Measurements from ENCODE around the gene MAP2K6.

MAP2K6 gene

DNA sequence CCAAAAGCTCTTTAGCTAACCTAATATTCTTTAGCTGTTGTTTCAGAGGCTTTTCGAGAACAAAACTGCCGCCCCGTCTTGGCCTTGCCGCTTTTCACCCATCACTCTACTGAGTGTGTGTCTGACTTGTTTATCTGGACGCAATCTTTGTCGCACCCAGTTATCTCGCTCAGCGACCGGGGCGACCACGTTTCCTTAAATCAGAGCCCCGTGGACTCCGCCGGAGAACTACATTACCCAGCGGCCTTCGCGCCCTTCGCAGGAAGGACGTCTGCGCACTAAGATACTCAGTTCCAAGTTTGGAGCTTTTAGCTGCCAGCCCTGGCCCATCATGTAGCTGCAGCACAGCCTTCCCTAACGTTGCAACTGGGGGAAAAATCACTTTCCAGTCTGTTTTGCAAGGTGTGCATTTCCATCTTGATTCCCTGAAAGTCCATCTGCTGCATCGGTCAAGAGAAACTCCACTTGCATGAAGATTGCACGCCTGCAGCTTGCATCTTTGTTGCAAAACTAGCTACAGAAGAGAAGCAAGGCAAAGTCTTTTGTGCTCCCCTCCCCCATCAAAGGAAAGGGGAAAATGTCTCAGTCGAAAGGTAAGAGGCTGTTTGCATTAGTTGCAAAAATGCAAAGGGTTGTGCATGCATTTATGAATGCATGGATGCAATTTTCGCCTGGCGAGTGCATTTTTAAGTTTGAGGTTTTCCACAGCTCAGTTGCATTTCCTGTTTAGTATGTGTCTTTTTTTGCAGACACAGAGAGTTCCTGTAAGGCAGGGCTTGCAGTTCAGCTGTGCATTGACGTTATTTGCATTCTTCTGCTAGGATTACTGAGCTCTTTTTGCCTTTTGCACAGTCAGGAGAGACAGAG, at the start of gene MAP2K6:
MAP2K6 (plus strand) TSS at position 290 of the 867 bp plus-strand sequence; CDS start at position 578, 288 bp downstream.
- DNase-seq: peak; percentile 70

- DNase-seq: no peak
These were observed 47.2 kb upstream of the MAP2K6 start for GRCh38 chr17:69367298-69367697.

DNA sequence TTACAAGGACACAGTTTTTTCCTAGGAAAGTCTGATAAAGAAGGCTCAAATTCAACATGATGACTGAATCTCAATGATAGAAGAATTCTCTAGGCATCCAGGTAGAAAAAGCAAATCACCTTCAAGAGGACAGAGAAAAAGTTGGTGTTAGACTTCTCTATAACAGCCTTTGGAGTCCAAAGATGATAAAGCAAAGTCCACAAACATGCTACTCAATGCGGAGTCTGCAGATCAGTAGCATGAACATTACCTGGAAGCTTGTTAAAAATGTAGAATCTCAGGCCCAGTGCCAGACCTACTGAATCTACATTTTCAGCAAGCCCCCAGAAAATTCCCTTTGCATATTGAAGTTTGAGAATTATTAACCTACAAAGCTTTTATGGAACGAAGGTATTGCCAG, 41.4 kb upstream of the MAP2K6 start:
- no peak for DNase-seq

DNA sequence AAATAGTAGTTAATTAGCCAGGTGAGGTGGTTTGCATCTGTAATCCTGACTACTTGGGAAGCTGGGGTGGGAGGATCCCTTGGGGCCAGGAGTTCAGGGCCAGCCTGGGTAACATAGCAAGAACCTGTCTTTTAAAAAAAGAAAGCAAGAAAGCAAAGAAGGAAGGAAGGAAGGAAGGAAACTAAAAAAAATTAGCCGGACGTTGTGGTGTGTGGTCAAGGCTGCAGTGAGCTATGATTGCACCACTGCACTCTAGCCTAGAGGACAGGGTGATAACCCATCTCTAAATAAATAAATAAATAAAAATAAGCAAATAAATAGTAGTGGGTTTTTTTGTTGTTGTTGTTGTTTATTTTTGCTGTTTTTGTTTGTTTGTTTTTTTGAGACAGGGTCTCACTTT, 39.3 kb upstream of the MAP2K6 start:
- no peak for DNase-seq

- DNase-seq: no peak
These were observed 25.6 kb upstream of the MAP2K6 start for GRCh38 chr17:69388822-69389442.

DNA sequence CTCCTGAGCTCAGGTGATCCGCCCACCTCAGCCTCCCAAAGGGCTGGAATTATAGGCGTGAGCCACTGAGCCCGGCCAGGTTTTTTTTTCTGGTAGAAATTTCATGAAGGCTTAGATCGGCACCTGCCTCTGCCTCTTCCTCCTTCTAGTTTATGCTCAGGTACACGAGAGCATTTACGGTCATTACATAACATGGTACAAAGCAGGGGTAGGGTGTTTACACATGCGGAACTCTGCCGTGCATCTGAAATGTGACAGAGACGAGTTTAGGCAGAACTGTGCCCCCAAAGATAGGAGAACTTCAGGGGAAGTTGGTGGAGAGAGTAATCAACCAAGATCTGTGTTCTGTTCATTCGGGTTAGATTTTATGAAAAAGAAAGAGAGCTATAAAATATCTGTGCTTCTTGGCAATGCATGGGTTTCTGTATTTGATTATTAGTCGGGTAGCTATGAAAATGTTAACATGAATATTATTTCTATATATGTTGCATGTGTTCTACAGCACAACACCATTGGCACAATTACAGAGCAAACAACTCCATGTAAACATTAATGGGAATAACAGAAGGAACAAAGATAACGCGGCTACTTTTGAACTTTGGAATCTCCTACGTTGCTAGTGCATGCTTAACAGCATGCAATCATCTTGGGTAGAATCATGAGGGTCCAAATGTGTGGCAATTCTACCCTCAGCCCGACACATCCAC, 23.5 kb upstream of the MAP2K6 start:
- no peak for DNase-seq

GRCh38 chr17:69401251-69401650, 13.2 kb upstream of the MAP2K6 start:
- DNase-seq: no peak

DNA sequence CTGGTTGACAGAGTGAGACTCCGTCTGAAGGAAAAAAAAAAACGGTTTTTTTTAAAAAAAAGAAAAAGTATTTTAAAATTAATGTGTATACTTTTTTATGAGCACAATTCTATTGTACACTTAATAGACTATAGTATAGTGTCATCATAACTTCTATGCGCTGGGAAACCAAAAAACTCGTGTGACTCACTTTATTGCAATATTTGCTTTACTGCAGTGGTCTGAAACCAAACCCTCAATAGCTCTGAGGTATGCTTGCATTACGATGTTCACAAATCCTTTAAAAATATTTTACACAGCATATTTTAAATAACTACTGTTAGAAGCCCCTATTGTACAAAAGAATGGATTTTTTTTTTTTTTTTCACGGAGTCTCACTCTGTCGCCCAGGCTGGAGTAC, 12.4 kb upstream of the MAP2K6 start:
- DNase-seq: no peak

GRCh38 chr17:69404399-69404798, 10.1 kb upstream of the MAP2K6 start:
- no peak for DNase-seq

GRCh38 chr17:69405096-69405495, 9.4 kb upstream of the MAP2K6 start:
- DNase-seq: no peak

DNA sequence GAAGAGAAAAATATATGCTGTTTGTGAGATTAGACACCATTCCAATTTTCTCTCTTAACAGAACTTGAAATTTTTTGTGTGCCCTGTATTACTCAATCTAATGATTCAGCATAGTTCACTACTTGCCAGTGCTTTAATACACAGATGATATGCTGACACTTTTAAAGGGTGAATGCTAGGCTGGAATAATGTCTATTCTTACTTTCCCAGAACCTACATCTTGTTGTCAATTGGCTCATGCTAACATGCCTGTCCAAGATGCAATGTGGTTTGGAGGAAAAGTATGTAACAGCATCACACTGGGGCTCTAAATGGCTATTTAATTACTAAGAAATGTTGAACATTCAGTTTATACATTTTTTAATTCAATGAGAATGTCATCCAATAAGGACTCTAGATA, 7.6 kb upstream of the MAP2K6 start:
- DNase-seq: no peak

DNA sequence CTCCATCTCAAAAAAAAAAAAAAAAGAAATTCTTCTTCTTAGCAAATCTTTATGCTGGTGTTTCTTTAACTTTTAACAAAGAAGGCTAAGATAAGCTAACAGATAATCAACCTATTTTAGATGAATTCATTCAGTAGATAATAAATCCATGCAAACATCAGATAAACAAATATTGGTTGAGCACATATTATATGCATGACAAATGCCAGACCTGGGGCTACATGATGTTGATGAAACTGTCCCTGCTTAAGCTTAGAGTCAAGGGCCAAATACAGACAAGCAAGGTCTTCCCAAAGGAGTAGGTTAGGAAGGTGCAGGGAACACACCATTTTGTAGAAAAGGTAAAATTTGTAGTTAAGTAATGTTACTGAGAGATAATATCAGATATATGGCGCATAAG, 6.7 kb upstream of the MAP2K6 start:
- no peak for DNase-seq

- DNase-seq: no peak
These were observed 3.8 kb upstream of the MAP2K6 start for GRCh38 chr17:69410671-69411070.

- no peak for DNase-seq
These were observed 2.7 kb upstream of the MAP2K6 start for GRCh38 chr17:69411766-69412165.

- DNase-seq: no peak
These were observed 2.2 kb upstream of the MAP2K6 start for GRCh38 chr17:69412251-69412671.

- no peak for DNase-seq
These were observed 934 bp downstream of the MAP2K6 start for GRCh38 chr17:69415431-69415830.

- DNase-seq: peak; percentile 16
These were observed 3.3 kb downstream of the MAP2K6 start for GRCh38 chr17:69417545-69418483.

GRCh38 chr17:69418535-69418934, 4.0 kb downstream of the MAP2K6 start:
- no peak for DNase-seq

DNA sequence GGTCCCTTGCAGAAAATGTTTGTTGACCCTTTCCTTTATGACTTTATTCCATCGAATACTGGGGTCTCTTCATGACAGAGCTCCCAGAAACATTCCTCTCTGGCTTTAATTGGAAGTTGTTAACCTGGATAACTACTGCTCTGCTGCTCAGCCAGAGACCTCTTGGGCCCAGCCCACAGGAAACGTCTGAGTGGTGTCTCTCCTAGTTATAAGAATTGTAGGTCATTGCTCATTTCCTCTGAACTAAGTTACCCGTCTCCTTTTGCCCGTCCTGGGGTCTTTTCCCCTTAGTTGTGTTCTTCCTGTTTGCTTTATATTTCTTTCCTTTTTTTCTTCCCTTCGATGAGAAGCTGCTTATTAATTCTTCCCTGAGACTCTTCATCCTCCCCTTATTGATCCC, 9.0 kb downstream of the MAP2K6 start:
- DNase-seq: no peak

GRCh38 chr17:69424287-69425041, 10.0 kb downstream of the MAP2K6 start:
- no peak for DNase-seq

GRCh38 chr17:69425978-69426377, 11.5 kb downstream of the MAP2K6 start:
- no peak for DNase-seq
